GM12892 (cell line): ENCODE results near the gene DNAH6.

Experiments used
- POLR2A ChIP-seq: IDR thresholded peaks from 2 replicates; pipeline ENCODE4 v1.6.1; 2011; ENCODE audit warnings: low read depth, low read length, control low read depth
- POLR2AphosphoS5 ChIP-seq: IDR thresholded peaks from 2 replicates; pipeline ENCODE4 v1.6.1; 2011; ENCODE audit warnings: low read depth, low read length, control low read depth

GRCh38 chr2:84823788-84824187 lies 307.5 kb downstream of the DNAH6 start:
- TF ChIP-seq POLR2A (no peak), POLR2AphosphoS5 (no peak)
